Measurements from ENCODE around the gene SLBP. TPM values are rescaled to one million over a fixed set of nuclear protein-coding genes. Genes with fewer than 3 reads are reported as not detected.
"Not testable (repeated sequence)": the region's sequence is repeated elsewhere in the genome, so short reads cannot be mapped to it uniquely, and the experiment has no call there.

SLBP gene
- total and polyA plus RNA-seq, 8 donors: 8.7 to 20.2 (median 10.9) TPM

DNA sequence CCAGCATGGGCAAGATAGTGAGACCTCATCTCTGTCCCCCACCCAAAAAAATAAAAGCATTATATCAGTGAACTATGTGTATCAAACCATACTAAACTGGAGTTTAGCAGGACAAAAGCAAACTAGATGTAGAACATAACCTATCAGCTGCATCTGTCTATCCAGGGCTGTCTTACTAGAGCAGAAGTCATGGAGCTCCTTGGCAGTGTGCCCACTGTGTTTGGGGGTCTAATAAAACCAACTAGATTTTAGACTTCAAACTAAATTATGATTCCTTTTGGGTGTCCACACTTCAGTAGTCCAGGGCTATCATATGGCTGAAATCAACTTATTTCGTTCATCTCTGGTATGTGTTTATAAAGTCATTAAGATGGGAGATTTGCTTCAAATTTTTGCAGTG is 8.3 kb downstream of the SLBP start:
- Histone ChIP-seq H3K36me3 (peaks cover 0 to 24% (median 0%) of the 10 kb centered on the region in 3 donors), H3K4me1 (peaks cover 0 to 9% (median 3%) of the 10 kb centered on the region in 3 donors)
- no peak for ATAC-seq

DNA sequence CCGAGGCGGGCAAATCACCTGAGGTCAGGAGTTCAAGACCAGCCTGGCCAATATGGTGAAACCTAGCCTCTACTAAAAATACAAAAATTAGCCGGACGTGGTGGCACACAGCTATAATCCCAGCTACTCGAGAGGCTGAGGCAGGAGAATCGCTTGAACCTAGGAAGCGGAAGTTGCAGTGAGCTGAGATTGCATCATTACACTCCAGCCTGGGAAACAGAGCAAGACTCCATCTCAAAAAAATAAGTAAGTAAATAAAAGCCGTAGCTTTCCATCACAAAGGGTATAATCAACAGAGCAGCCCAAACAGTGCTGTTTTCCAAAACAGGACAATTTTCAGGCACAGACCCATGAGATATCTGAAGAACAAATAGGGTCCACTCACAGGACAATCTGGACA is 10.4 kb downstream of the SLBP start:
- H3K27me3 ChIP-seq; FAIRE-seq; H3K9me3 ChIP-seq; DNase-seq; intact Hi-C loops (cut with DNase I); ATAC-seq; H3K4me1 ChIP-seq; H3K4me3 ChIP-seq; H3K27ac ChIP-seq: not testable (repeated sequence)
- peaks cover 0 to 32% (median 0%) of the 10 kb centered on the region in 3 donors for H3K36me3 ChIP-seq
- 87 to 91% methylated on average over 8 of the region's 8 CpGs for WGBS, 2 donors

More for the DNA sequence above, 8.3 kb downstream of the SLBP start:
- no peaks in the 10 kb centered on the region for H3K9me3 ChIP-seq
- FAIRE-seq (no peak), DNase-seq (no peak)
- H3K27me3 ChIP-seq: no peaks in the 10 kb centered on the region
- intact Hi-C loops (cut with DNase I): no loop called here
- H3K4me3 ChIP-seq: no peak overlapping the region
- H3K27ac ChIP-seq: no peak overlapping the region
- TF ChIP-seq, protein P1, sequence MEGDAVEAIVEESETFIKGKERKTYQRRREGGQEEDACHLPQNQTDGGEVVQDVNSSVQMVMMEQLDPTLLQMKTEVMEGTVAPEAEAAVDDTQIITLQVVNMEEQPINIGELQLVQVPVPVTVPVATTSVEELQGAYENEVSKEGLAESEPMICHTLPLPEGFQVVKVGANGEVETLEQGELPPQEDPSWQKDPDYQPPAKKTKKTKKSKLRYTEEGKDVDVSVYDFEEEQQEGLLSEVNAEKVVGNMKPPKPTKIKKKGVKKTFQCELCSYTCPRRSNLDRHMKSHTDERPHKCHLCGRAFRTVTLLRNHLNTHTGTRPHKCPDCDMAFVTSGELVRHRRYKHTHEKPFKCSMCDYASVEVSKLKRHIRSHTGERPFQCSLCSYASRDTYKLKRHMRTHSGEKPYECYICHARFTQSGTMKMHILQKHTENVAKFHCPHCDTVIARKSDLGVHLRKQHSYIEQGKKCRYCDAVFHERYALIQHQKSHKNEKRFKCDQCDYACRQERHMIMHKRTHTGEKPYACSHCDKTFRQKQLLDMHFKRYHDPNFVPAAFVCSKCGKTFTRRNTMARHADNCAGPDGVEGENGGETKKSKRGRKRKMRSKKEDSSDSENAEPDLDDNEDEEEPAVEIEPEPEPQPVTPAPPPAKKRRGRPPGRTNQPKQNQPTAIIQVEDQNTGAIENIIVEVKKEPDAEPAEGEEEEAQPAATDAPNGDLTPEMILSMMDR (IDR thresholded peaks at IDR 0.05): no peak
- 90 to 91% methylated on average over 1 of the region's 1 CpG for WGBS, 2 donors

DNA sequence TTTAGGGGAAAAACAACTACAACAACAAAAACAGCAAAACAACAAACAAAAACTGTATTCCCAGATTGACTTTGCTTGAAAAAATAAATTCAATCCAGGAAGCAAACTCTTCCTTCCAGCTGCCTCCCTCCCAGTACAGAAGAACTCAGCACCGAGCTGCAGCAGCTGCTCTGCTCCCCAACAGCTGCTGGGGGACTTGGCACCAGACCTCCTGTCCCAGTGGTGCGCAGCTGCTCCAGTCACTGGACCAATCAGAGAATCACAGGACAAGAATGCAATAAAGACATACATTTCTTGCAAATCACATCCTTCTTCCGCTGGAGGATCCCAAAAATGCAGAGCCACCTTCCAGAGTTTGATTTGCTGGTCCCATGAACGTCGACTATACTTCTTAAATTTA is 16.2 kb downstream of the SLBP start:
- intact Hi-C loops (cut with DNase I): no loop called here
- Histone ChIP-seq H3K27me3 (no peaks in the 10 kb centered on the region), H3K4me3 (no peak overlapping the region), H3K4me1 (no peaks in the 10 kb centered on the region), H3K9me3 (no peaks in the 10 kb centered on the region), H3K36me3 (peaks cover 0 to 53% (median 5%) of the 10 kb centered on the region in 3 donors), H3K27ac (no peak overlapping the region)
- ATAC-seq: no peak
- no peak for DNase-seq
- TF ChIP-seq, protein P1 (IDR thresholded peaks at IDR 0.05): no peak
- 82 to 87% methylated on average over 5 of the region's 5 CpGs for WGBS, 2 donors
- no peak for FAIRE-seq

DNA sequence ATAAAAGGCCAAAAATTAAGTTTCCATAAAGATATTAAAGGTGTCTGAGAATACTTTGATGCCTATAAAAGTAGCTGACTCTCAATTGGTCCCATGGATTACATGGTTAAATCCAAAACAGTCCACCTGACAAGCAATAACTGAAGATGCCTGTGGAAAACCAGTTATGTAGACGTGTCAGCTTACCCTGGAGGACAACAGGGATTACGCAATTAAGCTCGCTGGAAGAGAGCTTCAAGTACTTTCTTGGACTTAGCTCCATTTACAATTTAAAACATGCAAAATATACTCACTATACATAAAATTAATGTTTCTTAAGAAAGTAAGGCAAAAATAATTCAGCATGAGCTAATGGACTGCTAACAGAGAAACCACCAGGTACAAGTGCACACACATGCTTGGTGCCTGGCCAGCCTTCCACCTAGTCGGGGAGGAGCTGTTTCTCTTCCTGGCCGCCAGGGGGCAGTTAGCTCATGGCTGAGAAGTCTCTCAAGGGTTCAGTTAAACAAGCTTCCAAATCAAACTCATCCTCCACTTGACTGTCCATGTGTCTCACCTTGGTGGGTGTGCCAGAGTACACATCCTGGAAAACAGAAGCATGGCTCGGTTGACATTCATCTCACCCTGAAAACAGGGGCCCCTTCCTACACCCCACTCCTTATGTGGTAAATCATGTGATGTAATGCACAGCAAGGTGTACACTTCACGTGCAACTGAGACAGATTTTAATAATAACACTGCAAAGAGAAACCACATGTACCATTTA is 18.8 kb downstream of the SLBP start:
- peak; percentile 59 to 86 (median 78) for DNase-seq
- no peaks in the 10 kb centered on the region for H3K4me1 ChIP-seq
- no peak overlapping the region for H3K4me3 ChIP-seq
- peak; percentile 76 to 99 (median 96) for ATAC-seq
- no peak overlapping the region for H3K27ac ChIP-seq
- intact Hi-C loops (cut with DNase I): loop anchor here in 1 of 3 donors (5.0 kb wide), 1 partner anchor 34 kb away; no protein-coding TSS in a partner anchor
- no peaks in the 10 kb centered on the region for H3K9me3 ChIP-seq
- peaks cover 0 to 42% (median 5%) of the 10 kb centered on the region in 3 donors for H3K36me3 ChIP-seq
- no peaks in the 10 kb centered on the region for H3K27me3 ChIP-seq
- TF ChIP-seq, protein P1 (IDR thresholded peaks at IDR 0.05): peak; percentile 69 to 93 (median 86)
- WGBS, 2 donors: 44 to 45% methylated on average over 7 of the region's 7 CpGs
- FAIRE-seq: no peak

DNA sequence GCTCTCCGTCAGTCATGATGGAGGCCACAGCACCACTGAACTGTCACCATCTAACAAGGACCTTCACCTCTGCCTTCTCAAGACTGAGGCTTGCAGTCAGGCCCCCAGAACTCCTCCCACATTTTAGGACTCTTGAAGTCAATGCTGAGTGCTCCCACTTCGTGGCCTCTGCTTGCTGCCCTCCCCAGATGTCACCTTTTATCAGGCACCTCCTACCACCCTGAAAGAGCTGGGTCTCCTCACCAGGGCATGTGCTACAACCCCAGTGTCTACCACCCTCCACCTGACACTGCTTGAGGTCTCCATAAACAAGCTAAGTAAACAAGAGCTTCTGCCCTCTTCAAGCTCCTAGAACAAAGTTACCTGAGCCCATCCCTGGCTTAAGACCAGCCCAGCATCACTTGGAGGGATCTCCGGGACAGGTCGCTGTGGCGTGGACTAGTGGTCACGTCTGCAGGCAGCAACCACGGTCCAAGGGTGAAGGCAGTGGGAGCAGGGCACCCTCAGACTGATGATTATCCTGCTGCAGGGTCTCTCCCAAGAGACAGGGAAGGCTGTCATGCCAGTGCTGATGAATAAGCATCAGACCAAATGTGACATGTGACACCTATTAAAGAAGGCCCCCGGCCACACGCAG is 20.3 kb downstream of the SLBP start:
- no peak for ATAC-seq
- WGBS, 2 donors: 87 to 92% methylated on average over 9 of the region's 9 CpGs
- FAIRE-seq: no peak

More for the DNA sequence above, 20.3 kb downstream of the SLBP start:
- intact Hi-C loops (cut with DNase I): loop anchor here in 1 of 3 donors (5.0 kb wide), 1 partner anchor 35 kb away; no protein-coding TSS in a partner anchor
- no peak for DNase-seq
- Histone ChIP-seq H3K27ac (no peak overlapping the region), H3K36me3 (peaks cover 0 to 38% (median 5%) of the 10 kb centered on the region in 3 donors), H3K4me1 (no peaks in the 10 kb centered on the region), H3K27me3 (no peaks in the 10 kb centered on the region), H3K9me3 (no peaks in the 10 kb centered on the region), H3K4me3 (no peak overlapping the region)
- TF ChIP-seq, protein P1 (IDR thresholded peaks at IDR 0.05): no peak

Measured in pancreas (tissue), 10 donors.